HL-60/S4 (cell line): ENCODE data around the gene CHRDL2.

ENCODE experiments used
- in situ Hi-C: fragments of 300-500 bp; cut with MboI; formaldehyde crosslinking; loops from 2 replicates; pipeline ENCODE4 v1.14.3; 2022; ENCODE audit warnings: low sequenced_read_pairs

CHRDL2 gene

GRCh38 chr11:74717221-74717969, 13.8 kb downstream of the CHRDL2 start:
- in situ Hi-C loops: no loop called here

GRCh38 chr11:74714904-74715303, 16.3 kb downstream of the CHRDL2 start:
- in situ Hi-C loops: no loop called here

- in situ Hi-C loops: no loop called here
Observed at GRCh38 chr11:74713686-74714085, 17.5 kb downstream of the CHRDL2 start.

- in situ Hi-C loops: no loop called here
Observed at GRCh38 chr11:74710281-74710938, 20.8 kb downstream of the CHRDL2 start.

GRCh38 chr11:74709175-74709574, 22.1 kb downstream of the CHRDL2 start:
- in situ Hi-C loops: no loop called here

GRCh38 chr11:74707602-74708510, 23.4 kb downstream of the CHRDL2 start:
- in situ Hi-C loops: no loop called here

GRCh38 chr11:74707182-74707581, 24.0 kb downstream of the CHRDL2 start:
- in situ Hi-C loops: no loop called here

- in situ Hi-C loops: no loop called here
Observed at GRCh38 chr11:74703211-74703610, 28.0 kb downstream of the CHRDL2 start.

- in situ Hi-C loops: no loop called here
Observed at GRCh38 chr11:74702383-74703007, 28.7 kb downstream of the CHRDL2 start.

- in situ Hi-C loops: no loop called here
Observed at GRCh38 chr11:74701351-74701750, 29.9 kb downstream of the CHRDL2 start.

- in situ Hi-C loops: no loop called here
Observed at GRCh38 chr11:74699615-74700396, 31.4 kb downstream of the CHRDL2 start.

GRCh38 chr11:74697722-74698121, 33.5 kb downstream of the CHRDL2 start:
- in situ Hi-C loops: no loop called here

- in situ Hi-C loops: no loop called here
Observed at GRCh38 chr11:74696939-74697675, 34.1 kb downstream of the CHRDL2 start.

- in situ Hi-C loops: no loop called here
Observed at GRCh38 chr11:74696500-74696899, 34.7 kb downstream of the CHRDL2 start.

- in situ Hi-C loops: no loop called here
Observed at GRCh38 chr11:74695705-74696280, 35.4 kb downstream of the CHRDL2 start.

GRCh38 chr11:74694136-74694930, 36.9 kb downstream of the CHRDL2 start:
- in situ Hi-C loops: no loop called here

- in situ Hi-C loops: no loop called here
Observed at GRCh38 chr11:74693531-74693930, 37.7 kb downstream of the CHRDL2 start.

- in situ Hi-C loops: no loop called here
Observed at GRCh38 chr11:74691755-74692154, 39.5 kb downstream of the CHRDL2 start.
